Measurements from ENCODE around the gene PYY. TPM values are rescaled to one million over a fixed set of nuclear protein-coding genes. Genes with fewer than 3 reads are reported as not detected.
"Not testable (repeated sequence)": the region's sequence is repeated elsewhere in the genome, so short reads cannot be mapped to it uniquely, and the experiment has no call there.

Gene PYY
- total and polyA plus RNA-seq, 11 donors: not detected

DNA sequence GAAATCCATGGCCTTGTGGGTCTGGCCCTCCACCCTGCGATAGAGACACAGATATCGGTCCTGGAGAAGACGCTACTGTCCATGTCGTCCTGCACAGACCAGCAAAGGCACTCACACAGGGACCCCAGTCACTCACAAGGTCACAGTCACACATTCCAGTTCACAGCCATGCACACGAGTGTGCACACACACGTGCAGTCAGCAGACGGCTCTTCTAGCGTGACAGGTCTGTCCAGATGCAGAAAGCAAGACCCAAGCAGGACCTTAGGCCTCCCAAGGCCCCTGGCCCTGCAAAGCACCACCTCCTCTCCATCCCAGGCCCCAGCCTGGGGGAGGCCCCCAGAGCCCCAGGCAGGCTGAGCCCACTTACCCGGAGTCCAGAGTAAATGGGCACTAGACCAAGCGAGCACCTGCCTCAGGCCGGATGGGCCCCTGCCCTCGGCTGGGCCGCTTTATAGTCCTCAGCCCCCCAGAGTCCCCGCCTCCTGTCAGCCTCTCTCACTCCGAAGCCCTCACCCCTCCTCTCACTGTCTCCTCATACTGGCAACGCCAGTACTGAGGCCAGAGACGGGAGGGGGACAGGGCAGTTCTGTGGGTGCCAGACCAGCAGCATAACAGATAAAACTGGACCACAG lies 11.6 kb downstream of the PYY start, which contains the start of gene PPY:
TSS of gene PPY (minus strand) at position 426 of the 635 bp plus-strand sequence. CDS start 822 bp downstream, outside the sequence.
- ATAC-seq: no peak
- TF ChIP-seq, protein P1, sequence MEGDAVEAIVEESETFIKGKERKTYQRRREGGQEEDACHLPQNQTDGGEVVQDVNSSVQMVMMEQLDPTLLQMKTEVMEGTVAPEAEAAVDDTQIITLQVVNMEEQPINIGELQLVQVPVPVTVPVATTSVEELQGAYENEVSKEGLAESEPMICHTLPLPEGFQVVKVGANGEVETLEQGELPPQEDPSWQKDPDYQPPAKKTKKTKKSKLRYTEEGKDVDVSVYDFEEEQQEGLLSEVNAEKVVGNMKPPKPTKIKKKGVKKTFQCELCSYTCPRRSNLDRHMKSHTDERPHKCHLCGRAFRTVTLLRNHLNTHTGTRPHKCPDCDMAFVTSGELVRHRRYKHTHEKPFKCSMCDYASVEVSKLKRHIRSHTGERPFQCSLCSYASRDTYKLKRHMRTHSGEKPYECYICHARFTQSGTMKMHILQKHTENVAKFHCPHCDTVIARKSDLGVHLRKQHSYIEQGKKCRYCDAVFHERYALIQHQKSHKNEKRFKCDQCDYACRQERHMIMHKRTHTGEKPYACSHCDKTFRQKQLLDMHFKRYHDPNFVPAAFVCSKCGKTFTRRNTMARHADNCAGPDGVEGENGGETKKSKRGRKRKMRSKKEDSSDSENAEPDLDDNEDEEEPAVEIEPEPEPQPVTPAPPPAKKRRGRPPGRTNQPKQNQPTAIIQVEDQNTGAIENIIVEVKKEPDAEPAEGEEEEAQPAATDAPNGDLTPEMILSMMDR (IDR thresholded peaks at IDR 0.05): no peak
- no peak for TF ChIP-seq POLR2A (IDR thresholded peaks at IDR 0.05)
- WGBS, 4 donors: 85 to 92% (median 88%) methylated on average over 14 to 17 of the region's 17 CpGs
- no peak within 1 kb of the TSS for H3K4me3 ChIP-seq
- H3K27ac ChIP-seq: no peak within 1 kb of the TSS
- intact Hi-C loops (cut with DNase I): loop anchor here (2.0 to 10.0 kb wide), 8 partner anchors 53 to 230 kb away; partner anchors contain the start of gene ASB16 (in 2 of the 10)
- peaks cover 0 to 26% (median 9%) of the 10 kb centered on the region in 9 donors for H3K27me3 ChIP-seq
- no peaks in the 10 kb centered on the region for H3K36me3 ChIP-seq
- peaks cover 0 to 11% (median 3%) of the 10 kb centered on the region in 12 donors for H3K4me1 ChIP-seq
- H3K9me3 ChIP-seq: no peaks in the 10 kb centered on the region
- no peak for DNase-seq

DNA sequence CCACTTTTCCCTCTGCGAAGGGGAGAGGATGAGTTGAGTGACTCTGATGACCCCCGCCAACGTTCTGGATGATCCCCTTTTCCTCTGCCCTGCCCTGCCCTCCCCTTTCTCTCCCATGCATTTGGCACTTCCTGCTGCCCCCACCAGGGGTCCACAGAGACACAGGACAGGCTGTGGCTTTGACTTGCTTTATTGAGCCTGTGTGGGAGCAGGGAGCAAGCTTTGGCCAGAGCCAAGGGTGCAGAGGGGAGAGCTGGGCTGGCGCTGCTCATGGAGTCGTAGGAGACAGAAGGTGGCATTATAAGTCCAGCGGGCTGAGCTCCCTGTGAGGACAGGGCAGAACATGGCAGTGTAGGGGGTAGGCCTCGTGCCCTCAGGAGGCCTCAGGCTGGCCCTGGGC lies 13.1 kb downstream of the PYY start:
- Histone ChIP-seq H3K27me3 (peaks cover 0 to 21% (median 9%) of the 10 kb centered on the region in 9 donors), H3K36me3 (no peaks in the 10 kb centered on the region), H3K27ac (no peak overlapping the region), H3K4me3 (no peak overlapping the region), H3K4me1 (peaks cover 0 to 11% (median 3%) of the 10 kb centered on the region in 12 donors), H3K9me3 (no peaks in the 10 kb centered on the region)
- 52 to 68% (median 58%) methylated on average over 6 to 7 of the region's 7 CpGs for WGBS, 4 donors
- peak; percentile 41 to 57 (median 44) for ATAC-seq
- no peak for TF ChIP-seq POLR2A (IDR thresholded peaks at IDR 0.05)
- TF ChIP-seq, protein P1 (IDR thresholded peaks at IDR 0.05): peak; percentile 17 to 46 (median 30)
- intact Hi-C loops (cut with DNase I): loop anchor here (5.0 to 10.0 kb wide), 7 partner anchors 102 to 232 kb away; partner anchors contain the start of gene ASB16 (in 2 of the 10)
- DNase-seq: peak in 2 of 5 donors; percentile 38 to 61

DNA sequence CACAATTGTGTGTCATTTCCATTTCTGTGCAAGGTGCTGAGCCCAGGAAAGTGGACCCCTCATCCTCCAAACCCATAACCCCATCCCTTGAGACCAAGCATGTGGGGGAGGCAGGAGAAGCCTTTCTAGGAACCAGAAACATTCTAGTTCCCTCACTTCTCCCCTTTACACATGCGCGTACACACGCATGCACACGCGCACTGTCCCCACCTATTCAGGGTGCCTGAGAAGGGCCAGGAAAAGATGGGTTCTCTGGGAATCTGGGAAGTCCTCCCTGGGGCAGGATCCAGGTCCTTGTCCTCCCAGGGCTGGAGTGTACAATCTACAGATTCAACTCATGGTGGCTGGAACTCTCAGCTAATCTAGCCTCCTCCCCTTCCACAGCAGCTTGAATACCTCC lies 13.9 kb downstream of the PYY start:
- H3K4me3 ChIP-seq: no peak overlapping the region
- DNase-seq (no peak), ATAC-seq (no peak)
- H3K9me3 ChIP-seq: no peaks in the 10 kb centered on the region
- peaks cover 0 to 11% (median 3%) of the 10 kb centered on the region in 12 donors for H3K4me1 ChIP-seq
- intact Hi-C loops (cut with DNase I): loop anchor here (5.0 to 10.0 kb wide), 7 partner anchors 102 to 232 kb away; partner anchors contain the start of gene ASB16 (in 2 of the 10)
- 89 to 98% (median 94%) methylated on average over 5 of the region's 5 CpGs for WGBS, 4 donors
- H3K27ac ChIP-seq: no peak overlapping the region
- H3K27me3 ChIP-seq: peaks cover 0 to 21% (median 9%) of the 10 kb centered on the region in 9 donors
- H3K36me3 ChIP-seq: no peaks in the 10 kb centered on the region
- TF ChIP-seq POLR2A (IDR thresholded peaks at IDR 0.05): no peak
- TF ChIP-seq, protein P1 (IDR thresholded peaks at IDR 0.05): no peak

DNA sequence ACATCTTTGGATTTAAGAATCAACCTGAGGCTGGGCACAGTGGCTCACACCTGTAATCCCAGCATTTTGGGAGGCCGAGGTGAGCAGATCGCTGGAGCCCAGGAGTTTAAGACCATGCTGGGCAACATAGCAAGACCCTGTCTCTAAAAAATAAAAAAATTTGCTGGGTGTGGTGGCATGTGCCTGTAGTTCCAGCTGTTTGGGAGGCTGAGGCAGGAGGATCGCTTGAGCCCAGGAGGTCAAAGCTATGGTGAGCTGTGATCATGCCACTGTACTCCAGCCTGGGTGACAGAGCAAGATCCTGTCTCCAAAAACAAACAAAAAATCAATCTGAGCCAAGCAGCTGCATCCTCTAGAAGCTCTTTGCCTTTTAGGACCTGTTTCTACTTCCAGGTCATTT lies 14.3 kb downstream of the PYY start:
- H3K36me3 ChIP-seq; intact Hi-C loops (cut with DNase I); H3K4me3 ChIP-seq; ATAC-seq; DNase-seq; H3K27ac ChIP-seq; H3K9me3 ChIP-seq: not testable (repeated sequence)
- peaks cover 0 to 11% (median 3%) of the 10 kb centered on the region in 12 donors for H3K4me1 ChIP-seq
- peaks cover 0 to 21% (median 9%) of the 10 kb centered on the region in 9 donors for H3K27me3 ChIP-seq
- WGBS, 4 donors: 94 to 97% (median 95%) methylated on average over 3 of the region's 3 CpGs

Measured in heart left ventricle (tissue), 16 donors.